Hepatocyte (in vitro differentiated cells): Measurements from ENCODE around the gene GATAD2A.

Source experiments
- EZH2phosphoT487 ChIP-seq: fragments of 200-600 bp; sonication (generic); IDR thresholded peaks from one replicate; pipeline ENCODE4 v1.6.1; 2018; ENCODE audit warnings: antibody characterized with exemption, mild to moderate bottlenecking, low read depth, moderate library complexity; ENCODE audit not compliant: unreplicated experiment, severe bottlenecking
- TF ChIP-seq, protein P1 (sequence below): fragments of 200-600 bp; sonication (generic); IDR thresholded peaks from 2 replicates; pipeline ENCODE4 v1.5.1; 2016; ENCODE audit warnings: antibody characterized with exemption, mild to moderate bottlenecking; ENCODE audit not compliant: poor library complexity

DNA sequence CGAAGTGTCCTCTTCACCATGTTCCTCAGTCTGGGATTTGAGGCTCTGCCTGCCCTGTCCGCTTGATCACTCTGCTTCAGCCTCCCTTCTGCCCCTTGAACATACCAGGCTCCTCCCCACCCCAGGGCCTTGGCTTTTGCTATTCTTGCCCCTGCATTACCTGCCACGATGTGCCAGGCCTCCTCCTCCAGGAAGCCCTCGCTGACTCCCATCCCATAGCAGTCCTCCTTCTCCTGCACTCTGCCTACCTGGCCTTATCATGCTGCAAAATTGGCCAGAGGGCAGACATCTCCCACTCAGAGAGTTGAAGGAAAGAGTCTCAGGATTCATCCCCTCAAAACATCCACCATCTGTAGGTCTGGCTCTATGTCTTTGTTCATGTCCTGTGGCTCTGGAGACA, 125.4 kb downstream of the GATAD2A start:
- TF ChIP-seq, protein P1, sequence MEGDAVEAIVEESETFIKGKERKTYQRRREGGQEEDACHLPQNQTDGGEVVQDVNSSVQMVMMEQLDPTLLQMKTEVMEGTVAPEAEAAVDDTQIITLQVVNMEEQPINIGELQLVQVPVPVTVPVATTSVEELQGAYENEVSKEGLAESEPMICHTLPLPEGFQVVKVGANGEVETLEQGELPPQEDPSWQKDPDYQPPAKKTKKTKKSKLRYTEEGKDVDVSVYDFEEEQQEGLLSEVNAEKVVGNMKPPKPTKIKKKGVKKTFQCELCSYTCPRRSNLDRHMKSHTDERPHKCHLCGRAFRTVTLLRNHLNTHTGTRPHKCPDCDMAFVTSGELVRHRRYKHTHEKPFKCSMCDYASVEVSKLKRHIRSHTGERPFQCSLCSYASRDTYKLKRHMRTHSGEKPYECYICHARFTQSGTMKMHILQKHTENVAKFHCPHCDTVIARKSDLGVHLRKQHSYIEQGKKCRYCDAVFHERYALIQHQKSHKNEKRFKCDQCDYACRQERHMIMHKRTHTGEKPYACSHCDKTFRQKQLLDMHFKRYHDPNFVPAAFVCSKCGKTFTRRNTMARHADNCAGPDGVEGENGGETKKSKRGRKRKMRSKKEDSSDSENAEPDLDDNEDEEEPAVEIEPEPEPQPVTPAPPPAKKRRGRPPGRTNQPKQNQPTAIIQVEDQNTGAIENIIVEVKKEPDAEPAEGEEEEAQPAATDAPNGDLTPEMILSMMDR, result no peak
- TF ChIP-seq EZH2phosphoT487, result no peak
